Renal pelvis (tissue), 4 donors: ENCODE measurements around the gene ENPP3. TPM values are rescaled to one million over a fixed set of nuclear protein-coding genes. Genes with fewer than 3 reads are reported as not detected.
"Not testable (repeated sequence)": the region's sequence is repeated elsewhere in the genome, so short reads cannot be mapped to it uniquely, and the experiment has no call there.

Experiments used
- DNase-seq: peaks from one replicate; pipeline ENCODE4 v3.0.0-alpha.2; 2013
- polyA plus RNA-seq, 3 donors: library from polyadenylated mRNA; unstranded; fragments of 120-200 nt; gene quantifications; one replicate each; pipeline ENCODE4 v1.2.1, GENCODE V29; 2013; ENCODE audit not compliant: insufficient read length in 3 of 3

ENPP3 gene
- polyA plus RNA-seq, 3 donors, result 5.1 to 12.8 (median 11.3) TPM

GRCh38 chr6:131736003-131736596, 99.0 kb downstream of the ENPP3 start:
- no peak for DNase-seq

DNA sequence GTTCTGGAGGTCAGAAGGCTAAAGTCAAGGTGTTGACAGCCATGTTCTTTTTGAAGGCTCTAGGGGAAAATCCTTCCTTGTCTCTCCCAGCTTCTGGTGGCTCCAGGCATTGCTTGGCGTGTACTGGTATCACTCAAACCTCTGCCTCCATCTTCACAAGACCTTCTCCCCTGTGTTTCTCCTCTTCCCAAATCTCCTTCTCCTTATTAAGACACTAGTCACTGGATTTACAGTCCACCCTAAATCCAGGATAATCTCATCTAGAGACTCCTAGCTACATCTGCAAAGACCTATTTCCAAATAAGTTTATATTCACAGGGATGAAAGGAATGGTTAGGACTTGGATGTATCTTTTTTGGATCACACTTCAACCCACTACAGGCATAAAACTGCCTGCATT, 99.7 kb downstream of the ENPP3 start:
- no peak for DNase-seq

DNA sequence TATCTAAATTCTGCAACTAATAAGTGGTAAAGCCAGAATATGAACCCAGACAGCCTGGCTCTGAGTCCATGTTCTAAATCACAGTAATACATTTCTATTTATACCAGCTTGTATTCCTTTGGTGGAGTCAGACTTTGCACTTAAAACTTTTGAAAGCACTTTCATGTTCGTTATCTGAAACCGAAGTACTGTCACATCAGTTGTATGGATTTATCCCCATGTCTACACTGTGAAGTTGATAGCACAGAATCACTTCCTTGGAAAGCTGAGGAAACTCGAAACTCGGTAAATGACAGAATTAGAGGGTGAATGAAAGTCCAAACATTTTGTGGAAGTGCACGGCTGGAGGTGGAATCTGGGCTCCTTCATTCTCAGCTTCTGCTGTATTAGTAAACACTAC, 102.0 kb downstream of the ENPP3 start:
- DNase-seq, result no peak

- DNase-seq, result no peak
Observed at GRCh38 chr6:131740161-131740560, 103.1 kb downstream of the ENPP3 start.

GRCh38 chr6:131741688-131742393, 104.7 kb downstream of the ENPP3 start:
- DNase-seq, result no peak

DNA sequence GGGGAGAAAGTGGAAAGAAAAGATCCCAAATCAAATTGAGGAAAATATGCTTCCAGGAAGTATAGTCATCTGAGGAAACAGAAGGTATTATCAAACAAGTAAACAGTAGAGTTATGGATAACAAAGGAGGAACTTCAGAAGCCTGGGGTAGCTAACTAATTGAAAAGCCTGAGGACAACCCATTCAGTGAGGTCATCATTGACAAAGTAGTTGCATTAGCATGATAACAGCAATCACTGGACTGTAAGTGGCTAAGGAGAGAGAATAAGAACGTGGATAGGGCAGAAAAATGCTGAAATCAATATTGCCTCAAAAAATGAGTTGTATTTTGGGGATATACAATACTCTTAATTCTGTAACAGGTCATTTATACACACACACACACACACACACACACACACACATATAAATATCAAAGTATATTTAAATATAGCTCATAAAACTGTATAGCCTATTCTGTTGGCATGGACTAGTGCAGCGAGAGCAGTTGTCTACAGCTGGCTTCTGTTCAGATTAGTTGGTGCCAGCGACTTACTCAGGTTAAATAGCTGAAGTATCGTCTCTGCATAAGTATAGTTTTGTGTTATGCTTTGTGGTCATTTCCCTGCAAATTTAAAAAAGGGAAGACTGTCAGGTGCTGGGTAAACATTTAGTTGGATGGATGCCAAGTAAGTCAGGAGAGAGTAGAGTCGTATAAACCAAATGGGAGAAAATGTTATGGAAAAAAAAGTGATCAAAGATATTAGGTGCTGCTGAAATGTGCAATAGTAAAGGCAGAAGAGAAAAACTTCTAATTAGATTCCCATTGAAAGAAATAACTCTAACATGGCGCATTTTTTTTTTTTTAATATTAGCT, 107.6 kb downstream of the ENPP3 start:
- DNase-seq, result no peak

GRCh38 chr6:131745476-131745875, 108.4 kb downstream of the ENPP3 start:
- no peak for DNase-seq

- no peak for DNase-seq
Observed at GRCh38 chr6:131747821-131748353, 110.8 kb downstream of the ENPP3 start.

DNA sequence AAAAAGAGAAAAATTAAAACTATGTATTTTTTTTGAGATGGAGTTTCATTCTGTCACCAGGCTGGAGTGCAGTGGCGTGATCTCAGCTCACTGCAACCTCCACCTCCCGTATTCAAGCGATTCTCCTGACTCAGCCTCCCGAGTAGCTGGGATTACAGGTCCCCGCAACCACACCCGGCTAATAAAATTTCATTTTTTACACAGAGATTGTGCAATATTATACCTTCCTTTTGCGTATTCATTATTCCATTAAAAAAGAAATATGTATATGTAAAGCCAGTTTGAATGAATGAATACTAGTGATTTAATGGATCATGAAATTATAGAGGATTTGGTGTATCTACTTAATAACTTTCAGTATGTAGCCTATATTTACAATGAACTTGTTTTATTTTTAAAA, 111.9 kb downstream of the ENPP3 start:
- no peak for DNase-seq

GRCh38 chr6:131751012-131751715, 114.1 kb downstream of the ENPP3 start:
- DNase-seq, result not testable (repeated sequence)

DNA sequence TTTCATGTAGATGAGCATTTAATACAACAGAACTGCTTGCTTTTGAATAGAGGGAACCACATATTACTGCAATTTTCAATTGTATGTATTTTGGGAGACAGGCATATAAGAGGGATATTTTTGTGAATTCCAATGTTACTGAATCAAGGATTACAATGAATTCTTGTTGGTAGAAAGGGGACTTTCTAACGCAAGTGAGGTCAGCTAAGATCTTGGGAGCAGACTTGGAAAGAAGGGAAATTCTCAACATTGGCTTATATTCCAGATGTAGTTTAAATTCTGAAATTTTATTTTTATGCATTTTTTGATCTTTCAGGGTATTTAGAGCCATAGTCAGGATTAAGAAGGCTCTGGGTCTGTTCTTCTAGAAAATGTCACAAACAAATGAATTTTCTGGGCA, 117.0 kb downstream of the ENPP3 start:
- no peak for DNase-seq

DNA sequence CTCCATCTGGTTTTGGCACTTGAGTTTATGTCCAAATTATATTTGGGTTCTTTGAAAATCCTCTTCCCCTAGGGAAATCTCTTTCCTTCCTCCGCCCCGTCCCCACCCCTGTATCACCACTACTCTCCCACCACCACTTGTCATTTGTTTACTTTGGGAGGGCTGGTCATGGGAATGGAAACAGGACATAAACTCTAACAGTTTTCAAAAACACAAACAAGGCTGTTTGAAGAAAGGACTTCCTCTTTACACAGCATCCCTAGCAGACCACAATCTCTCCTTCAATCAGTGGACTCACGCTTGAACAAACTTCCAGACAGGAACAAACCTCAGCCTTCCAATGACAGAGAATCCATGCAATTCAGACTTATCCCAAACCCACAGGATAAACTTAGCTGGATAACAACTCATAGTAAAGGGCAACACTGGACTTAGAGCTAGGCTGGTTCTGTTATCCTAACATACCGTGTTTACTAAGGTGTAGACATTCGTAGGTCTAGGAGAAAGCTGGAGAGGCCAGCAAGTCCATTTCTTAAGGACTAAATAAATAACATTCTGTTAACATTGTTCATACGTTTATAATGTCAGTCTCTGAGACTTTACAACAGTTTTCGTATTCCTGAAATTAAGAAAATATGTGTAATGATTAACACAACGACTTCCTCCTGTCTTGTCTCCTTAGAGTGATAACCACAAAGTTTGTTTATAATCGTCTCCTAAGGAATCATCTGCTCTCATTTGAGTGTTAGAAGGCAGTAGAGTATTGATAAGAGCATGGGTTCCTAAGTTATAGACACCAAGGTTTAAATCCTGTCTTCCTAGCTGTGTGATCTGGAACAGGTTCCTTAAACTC, 117.8 kb downstream of the ENPP3 start:
- DNase-seq, result no peak

GRCh38 chr6:131755597-131755996, 118.5 kb downstream of the ENPP3 start:
- no peak for DNase-seq

- DNase-seq, result no peak
Observed at GRCh38 chr6:131756039-131756438, 118.9 kb downstream of the ENPP3 start.

- no peak for DNase-seq
Observed at GRCh38 chr6:131758920-131759319, 121.8 kb downstream of the ENPP3 start.

DNA sequence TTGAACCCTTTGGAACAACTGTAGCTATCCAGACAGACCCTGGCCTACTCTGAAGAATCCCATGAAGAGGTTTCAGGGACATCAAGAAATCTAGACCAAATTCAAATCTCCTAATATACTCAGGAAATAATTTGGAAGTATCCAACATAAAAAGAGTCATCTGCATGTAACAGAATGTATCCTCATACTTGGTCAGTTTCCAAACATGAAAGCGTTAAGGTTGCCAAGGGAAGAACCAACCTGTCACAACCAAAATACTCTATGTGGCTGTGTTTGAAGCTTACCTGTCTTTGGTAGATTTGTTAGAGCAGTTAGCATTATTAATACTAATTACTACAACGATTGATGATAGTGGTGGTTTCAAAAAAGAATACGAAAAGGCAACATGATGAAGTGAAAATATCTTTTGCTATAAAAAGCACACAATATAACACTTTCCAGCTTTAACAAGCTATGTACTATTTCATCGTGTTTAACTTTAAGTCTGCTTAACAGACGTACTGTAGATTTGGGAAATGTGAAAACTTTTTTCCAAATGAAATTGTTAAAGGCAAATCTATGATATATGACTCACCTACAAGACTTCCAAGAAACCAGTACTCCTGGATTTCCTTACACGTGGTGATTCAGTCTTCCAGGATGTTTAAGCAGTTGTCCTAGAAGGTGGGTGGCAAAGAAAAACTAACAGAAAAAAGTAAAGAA, 124.1 kb downstream of the ENPP3 start:
- DNase-seq, result no peak

DNA sequence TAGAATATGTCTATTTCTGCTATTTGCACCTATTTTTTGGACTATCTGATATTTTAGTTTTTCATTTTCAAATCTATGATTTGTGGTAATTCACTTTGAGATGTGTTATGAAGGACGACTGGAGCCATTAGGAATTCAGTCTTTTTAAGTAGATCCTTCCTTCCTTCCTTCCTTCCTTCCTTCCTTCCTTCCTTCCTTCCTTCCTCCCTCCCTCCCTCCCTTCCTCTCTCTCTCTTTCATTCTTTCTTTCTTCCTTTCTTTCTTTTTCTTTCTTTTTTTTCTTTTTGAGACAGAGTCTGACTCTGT, 124.6 kb downstream of the ENPP3 start:
- no peak for DNase-seq

DNA sequence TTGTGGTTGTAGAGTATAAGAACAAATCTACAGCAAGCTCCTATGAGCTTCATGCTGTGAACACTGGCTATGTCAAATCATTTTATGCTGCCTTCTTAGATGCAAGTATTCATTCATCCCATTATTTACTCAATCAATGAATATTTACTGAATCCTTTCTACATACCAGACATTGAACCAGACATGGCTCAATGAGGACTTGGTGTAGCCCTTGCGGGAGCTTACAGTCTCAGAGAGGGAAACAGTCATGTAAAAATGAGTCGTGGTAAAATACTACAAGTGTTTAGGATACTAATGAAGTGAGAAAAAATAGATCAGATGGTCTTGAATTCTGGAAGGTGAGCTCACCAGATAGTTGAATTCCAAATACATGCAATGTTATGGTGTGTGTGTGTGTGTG, 125.9 kb downstream of the ENPP3 start:
- DNase-seq, result no peak

DNA sequence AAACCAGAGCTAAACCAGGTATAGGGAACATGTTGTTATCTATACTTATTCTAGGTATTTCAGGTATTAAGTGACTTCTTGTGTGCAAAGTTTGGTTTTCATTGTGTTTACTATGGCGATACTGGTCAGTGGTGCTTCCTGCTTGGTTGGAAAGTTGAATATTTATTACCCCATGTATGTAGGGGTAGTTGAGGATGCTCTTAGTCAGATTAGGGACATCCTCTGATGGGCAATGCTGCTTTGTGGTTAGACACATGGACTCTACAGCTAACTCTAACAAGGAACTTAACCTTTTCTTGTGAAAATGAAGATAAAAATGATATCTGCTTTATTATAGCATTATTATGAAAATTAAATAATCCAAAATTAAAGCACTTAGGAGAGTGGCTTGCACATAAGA, 126.6 kb downstream of the ENPP3 start:
- no peak for DNase-seq

- DNase-seq, result no peak
Observed at GRCh38 chr6:131764350-131764749, 127.2 kb downstream of the ENPP3 start.
